Mesenteric fat pad (tissue), 1 donor: ENCODE data around the gene METTL13. TPM values are rescaled to one million over a fixed set of nuclear protein-coding genes. Genes with fewer than 3 reads are reported as not detected.
"Not testable (repeated sequence)": the region's sequence is repeated elsewhere in the genome, so short reads cannot be mapped to it uniquely, and the experiment has no call there.

Experiments
- DNase-seq: peaks from one replicate; pipeline ENCODE4 v3.0.0-alpha.2; 2020; ENCODE audit warnings: low spot score
- total RNA-seq: library from RNA; stranded (reverse); fragmentation: NEBNext Ultra II Directional; extraction: Animal tissue kit (Norgen Biotek cat#: 25700); gene quantifications from one replicate; pipeline ENCODE4 v1.2.1, GENCODE V29; 2021
- donor health status: DM: yes; HTN: yes; CAD: no.

Gene METTL13
- total RNA-seq, 1 donor from 2014 or later, result 22.1 TPM

- DNase-seq, result no peak
Measured at GRCh38 chr1:171763764-171764163, 17.7 kb upstream of the METTL13 start.

GRCh38 chr1:171769171-171769570 is 12.3 kb upstream of the METTL13 start:
- DNase-seq, result no peak

DNA sequence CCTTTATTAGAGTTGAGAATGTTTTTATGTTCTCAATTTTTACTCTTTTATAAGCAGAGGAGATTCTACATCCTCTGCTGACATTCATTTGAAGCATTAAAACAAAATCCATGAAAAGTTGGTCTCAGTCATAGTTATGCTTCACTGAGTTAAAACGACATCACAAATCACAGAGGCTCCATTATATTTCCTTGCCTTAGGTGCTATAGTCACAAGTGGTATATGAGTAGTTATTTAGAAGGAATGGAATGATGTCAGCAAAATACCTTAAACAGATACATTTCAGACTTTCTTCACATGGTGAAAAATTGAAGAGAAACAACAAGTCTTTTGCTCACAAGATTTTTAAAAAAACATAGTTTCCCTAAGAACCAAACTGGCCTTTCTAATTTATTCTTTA is 11.7 kb upstream of the METTL13 start:
- DNase-seq, result no peak

DNA sequence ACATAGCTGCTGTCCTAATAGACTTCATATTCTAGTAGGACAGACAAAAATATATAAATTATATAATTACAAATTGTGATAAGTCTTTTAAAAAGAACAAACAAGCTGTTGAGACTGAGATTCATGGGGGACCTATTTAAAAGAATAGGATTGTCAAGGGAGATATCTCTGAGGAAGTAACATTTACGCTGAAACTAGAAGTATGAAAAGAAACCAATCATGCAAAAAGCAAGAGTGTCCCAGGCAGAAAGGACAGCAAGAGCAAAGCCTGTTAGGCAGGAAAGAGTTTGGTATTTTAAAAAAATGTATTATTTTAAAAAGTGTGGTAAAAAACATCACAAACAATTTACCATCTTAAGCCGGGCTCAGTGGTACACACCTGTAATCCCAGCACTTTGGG is 9.1 kb upstream of the METTL13 start:
- no peak for DNase-seq

DNA sequence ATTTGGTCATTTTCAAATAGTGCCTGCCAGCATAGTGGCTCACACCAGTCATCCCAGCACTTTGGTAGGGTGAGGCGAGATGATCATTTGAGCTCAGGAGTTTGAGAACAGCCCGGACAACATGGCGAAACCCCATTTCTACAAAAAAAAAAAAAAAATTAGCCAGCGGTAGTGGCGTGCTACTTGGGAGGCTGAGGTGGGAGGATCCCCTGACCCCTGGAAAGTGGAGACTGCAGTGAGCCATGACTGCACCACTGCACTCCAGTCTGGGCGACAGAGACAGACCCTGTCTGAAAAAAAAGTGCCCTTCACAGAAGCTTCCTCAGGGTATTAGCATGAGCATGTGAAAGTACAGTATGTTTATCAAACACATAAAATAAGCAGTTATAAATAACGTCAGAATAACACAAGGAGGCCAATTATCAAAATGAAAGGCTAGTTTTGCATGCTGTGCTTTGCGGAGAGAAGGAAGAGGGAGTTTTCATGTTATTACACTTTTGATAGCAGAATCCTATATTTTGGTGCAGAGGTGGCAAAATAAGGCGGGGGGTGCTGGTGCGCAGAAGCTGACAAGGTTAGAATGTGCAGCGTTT is 781 bp upstream of the METTL13 start:
- no peak for DNase-seq

GRCh38 chr1:171783816-171784530 is 2.5 kb downstream of the METTL13 start:
- DNase-seq, result no peak

GRCh38 chr1:171784784-171785183 is 3.3 kb downstream of the METTL13 start:
- no peak for DNase-seq

DNA sequence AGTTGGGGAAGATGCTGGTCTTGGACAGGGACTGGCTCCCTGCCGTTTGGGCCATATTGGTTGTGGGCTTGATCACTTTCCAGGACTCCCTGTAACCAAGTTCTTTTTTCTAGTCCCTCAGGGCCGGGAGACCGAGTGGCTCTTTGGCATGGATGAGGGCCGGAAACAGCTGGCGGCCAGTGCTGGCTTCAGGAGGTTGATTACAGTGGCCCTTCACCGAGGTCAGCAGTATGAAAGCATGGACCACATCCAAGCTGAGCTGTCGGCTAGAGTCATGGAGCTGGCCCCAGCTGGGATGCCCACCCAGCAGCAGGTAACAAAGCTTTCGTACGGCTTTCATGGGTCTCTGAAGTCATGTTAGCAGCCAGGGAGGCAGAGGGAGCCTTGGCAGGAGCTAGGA is 4.3 kb downstream of the METTL13 start:
- DNase-seq, result no peak

DNA sequence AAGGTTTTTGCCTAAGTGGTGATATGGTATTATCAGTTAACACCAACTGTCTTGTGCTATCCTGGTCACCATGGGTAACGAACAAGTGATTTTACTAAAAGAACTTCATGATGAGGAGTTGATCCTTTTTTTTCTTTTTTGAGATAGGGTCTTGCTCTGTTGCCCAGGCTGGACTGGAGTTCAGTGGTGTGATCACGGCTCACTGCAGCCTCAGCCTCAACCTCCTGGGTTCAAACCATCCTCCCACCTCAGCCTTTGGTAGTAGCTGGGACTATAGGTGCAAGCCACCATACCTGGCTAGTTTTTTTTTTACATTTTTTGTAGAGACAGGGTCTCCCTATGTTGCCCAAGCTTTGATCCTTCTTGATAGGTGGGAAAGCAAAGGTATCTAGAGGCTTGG is 5.1 kb downstream of the METTL13 start:
- DNase-seq, result no peak

- no peak for DNase-seq
Measured at GRCh38 chr1:171787686-171788480, 6.4 kb downstream of the METTL13 start.

DNA sequence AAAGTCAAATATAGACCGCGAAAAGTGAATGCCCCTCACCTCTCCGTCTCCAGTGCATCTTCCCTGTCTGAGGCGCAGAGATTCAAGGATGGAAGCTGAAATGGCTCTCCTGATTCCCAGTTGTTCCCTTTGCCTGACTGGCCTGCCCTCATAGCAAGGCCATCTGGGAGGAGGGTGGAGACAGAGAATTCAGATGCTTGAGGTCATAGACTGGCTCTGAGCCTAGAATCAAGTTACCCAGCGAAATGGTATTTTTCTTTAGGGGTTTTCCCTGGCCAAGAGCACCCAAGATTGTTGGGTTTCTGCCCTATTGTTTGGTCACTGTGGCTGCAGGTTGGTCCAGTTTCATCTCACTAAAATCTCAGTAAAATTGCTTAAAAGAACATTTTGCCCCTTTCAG is 7.2 kb downstream of the METTL13 start:
- no peak for DNase-seq

DNA sequence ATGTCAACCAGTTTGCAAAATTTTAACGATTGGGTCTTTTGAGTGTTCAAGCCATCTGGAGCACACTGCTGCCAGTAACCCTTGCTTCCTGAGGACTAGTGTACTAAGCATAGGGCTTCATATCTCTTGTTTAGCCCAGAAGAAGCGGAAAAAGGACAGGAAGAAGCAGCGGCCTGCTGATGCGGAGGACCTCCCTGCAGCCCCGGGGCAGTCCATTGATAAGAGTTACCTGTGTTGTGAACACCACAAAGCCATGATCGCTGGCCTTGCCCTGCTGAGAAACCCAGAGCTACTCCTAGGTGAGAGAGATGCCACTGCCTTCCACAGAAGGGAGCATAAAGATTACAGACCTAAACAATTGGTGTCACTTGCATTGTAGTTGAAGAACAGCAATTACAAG is 8.9 kb downstream of the METTL13 start:
- DNase-seq, result no peak

DNA sequence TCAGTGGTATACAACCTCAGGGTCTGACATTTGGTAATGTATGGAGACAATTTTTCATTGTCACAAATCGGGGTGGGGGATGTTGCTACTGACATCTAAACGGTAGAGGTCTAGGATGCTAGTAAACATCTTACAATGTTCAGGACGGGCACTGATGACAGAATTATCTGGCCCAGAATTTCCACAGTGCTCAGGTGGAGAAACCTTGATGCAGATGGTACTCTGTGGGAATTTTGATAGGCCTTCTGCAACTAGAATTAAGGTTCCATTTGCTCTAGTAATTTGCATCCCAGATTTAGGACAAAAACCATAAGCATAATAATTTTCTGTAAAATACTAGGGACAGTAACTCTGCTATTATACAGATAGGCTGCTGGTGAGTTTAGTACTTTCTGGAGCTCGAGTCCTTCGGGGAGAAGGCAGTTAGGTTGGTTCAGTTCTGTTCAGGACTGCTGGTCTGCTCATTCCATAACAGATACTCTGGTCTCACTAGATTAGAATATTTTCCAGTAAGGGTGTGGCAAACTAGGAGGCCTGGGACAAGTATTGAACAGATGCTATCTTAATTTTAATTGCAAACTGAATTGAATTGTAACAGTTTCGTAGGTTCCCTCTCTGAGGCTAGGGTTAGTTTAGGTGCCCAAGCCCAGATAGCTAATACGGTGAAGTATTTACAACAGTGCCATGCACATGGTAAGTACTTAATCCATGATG is 11.4 kb downstream of the METTL13 start:
- no peak for DNase-seq

DNA sequence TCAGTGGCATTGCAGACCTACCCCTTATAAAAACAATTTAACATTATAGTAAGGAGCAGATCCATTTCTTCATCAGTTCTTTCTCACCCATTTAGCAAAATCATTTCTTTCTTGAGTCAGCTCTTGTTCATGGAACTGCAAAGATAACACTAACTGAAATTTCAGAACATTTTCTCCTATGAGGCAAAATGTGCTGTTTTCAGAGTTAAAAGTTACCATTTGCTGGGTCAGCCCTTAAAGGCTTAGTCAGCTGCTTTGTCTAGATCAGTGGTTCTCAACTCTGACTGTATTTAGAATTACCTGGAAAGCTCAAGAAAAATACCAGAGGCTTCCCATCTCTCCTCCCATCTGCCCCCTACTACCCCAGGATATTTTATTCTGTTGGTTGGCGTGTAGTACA is 12.2 kb downstream of the METTL13 start:
- no peak for DNase-seq

DNA sequence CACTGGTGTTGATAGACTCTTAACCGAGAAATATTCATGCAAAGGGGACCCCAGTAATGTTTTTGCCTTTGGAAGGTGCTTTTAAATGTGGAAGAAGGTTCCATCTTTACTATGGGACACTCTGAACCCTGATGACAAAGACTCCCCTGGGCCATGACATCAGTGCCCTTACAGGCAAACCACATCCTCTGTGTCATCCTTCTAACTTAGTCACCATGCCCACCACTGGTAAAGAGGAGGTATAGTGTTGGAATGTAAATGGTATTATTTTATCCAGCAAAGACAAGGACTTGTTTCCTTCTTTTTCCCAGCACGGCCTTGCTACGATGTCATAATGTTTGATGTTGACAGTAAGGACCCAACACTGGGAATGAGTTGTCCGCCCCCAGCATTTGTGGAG is 12.6 kb downstream of the METTL13 start:
- DNase-seq, result no peak

DNA sequence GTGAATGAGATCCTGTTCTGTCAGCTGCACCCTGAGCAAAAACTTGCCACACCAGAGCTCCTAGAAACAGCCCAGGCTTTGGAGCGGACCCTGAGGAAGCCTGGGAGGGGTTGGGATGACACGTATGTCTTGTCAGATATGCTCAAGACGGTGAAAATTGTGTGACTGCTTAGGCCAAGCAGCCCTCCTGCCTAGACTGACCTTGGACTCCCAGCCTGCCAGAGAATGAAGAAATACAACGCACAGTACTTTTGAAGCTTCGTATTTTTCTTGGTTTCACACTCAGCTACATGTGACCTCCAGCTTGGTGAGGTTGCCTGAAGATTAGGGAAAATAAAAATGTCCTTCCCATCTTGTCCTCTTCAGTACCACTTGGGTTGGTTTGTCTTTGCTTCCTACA is 15.1 kb downstream of the METTL13 start:
- no peak for DNase-seq

DNA sequence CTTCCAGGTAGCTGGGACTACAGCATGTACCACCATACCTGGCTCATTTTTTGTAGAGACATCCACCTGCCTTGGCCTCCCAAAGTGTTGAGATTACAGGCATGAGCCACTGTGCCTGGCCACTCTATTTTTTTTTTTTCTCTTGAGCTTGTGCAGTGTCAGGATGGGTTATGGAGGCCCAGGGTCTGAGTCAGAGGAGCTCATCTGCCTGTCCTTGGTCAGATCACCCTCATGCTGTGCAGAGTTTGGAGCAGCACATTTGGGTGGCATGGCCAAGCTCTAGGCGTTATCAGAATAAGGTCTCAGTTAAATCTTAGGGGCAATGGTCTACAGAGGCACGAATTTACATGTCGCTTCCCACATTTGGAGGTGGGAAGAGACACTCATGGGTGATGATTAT is 16.9 kb downstream of the METTL13 start:
- DNase-seq, result no peak

GRCh38 chr1:171798765-171799164 is 17.3 kb downstream of the METTL13 start:
- no peak for DNase-seq

GRCh38 chr1:171799166-171799565 is 17.7 kb downstream of the METTL13 start:
- no peak for DNase-seq

DNA sequence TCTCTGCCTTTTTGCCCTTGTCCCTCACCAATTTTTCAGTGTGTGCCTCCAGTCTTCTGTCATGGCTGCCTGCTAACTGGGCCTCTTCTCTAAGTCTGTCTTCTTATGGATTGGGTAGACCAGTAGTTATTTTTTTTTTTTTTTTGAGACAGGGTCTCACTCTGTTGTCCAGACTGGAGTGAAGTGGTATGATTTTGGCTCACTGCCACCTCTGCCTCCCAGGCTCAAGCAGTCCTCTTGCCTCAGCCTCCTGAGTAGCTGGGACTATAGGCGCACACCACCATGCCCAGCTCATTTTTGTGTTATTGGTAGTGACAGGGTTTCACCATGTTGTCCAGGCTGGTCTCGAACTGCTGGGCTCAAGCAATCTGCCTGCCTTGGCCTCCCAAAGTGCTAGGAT is 18.2 kb downstream of the METTL13 start:
- DNase-seq, result not testable (repeated sequence)

DNA sequence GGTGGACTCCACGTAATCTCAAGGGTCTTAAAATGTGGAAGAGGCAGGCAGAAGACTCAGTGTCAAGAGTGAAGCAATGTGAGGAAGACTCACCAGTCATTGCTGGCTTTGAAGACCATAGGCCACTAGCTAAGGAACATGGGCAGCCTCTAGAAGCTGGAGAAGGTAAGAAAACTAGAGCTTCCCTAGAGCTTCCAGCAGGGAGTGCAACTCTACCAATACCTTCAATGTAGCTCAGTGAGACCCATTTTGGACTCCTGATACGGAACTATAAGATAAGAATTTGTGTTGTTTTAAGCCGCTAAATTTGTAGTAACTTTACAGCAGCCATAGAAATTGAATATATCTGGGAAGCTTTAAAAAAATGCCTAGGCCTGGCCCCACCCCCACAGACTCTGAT is 18.9 kb downstream of the METTL13 start:
- DNase-seq, result no peak

GRCh38 chr1:171800851-171801250 is 19.4 kb downstream of the METTL13 start:
- no peak for DNase-seq
